Left ventricle myocardium inferior (tissue), 1 donor: ENCODE data around the gene RACGAP1. TPM values are rescaled to one million over a fixed set of nuclear protein-coding genes. Genes with fewer than 3 reads are reported as not detected.

Experiments used
- DNase-seq: peaks from one replicate; pipeline ENCODE4 v3.0.0-alpha.2; 2020
- H3K27ac ChIP-seq: fragments of 200-600 bp; replicated peaks from 2 replicates; pipeline ENCODE4 v1.8.0; 2021
- H3K27me3 ChIP-seq: fragments of 200-600 bp; 2 replicates; pipeline ENCODE4 v1.8.0; 2021; ENCODE audit warnings: low read depth
- H3K36me3 ChIP-seq: fragments of 200-600 bp; 2 replicates; pipeline ENCODE4 v1.8.0; 2021
- H3K4me1 ChIP-seq: fragments of 200-600 bp; 2 replicates; pipeline ENCODE4 v1.8.0; 2021
- H3K4me3 ChIP-seq: fragments of 200-600 bp; 2 replicates; pipeline ENCODE4 v1.8.0; 2021; ENCODE audit warnings: mild to moderate bottlenecking, moderate library complexity
- H3K9me3 ChIP-seq: fragments of 200-600 bp; replicated peaks from 2 replicates; pipeline ENCODE4 v1.8.0; 2021
- CTCF ChIP-seq: fragments of 200-600 bp; IDR thresholded peaks from 2 replicates; pipeline ENCODE4 v1.8.0; 2021; ENCODE audit warnings: antibody characterized with exemption, mild to moderate bottlenecking, borderline replicate concordance
- intact Hi-C: fragments of 100-400 bp; cut with micrococcal nuclease; formaldehyde crosslinking; loops from one replicate; pipeline ENCODE4 v1.11.0; 2022
- total RNA-seq: library from RNA; stranded (reverse); fragmentation: NEBNext Ultra II Directional; extraction: Animal tissue kit (Norgen Biotek cat#: 25700); gene quantifications from one replicate; pipeline ENCODE4 v1.2.1, GENCODE V29; 2021
- donor health status: DM: no; HTN: yes; CAD: no; lungs with severe emphysema.

RACGAP1 gene
- total RNA-seq, 1 donor from 2014 or later = 5.4 TPM

GRCh38 chr12:49954863-49955830 is 70.1 kb downstream of the RACGAP1 start:
- no peaks in the 10 kb centered on the region for H3K9me3 ChIP-seq
- peaks cover 77% of the 10 kb centered on the region for H3K27me3 ChIP-seq
- DNase-seq = no peak
- intact Hi-C loops = no loop called here
- no peak overlapping the region for H3K4me3 ChIP-seq
- H3K27ac ChIP-seq = no peak overlapping the region
- TF ChIP-seq CTCF = no peak
- no peaks in the 10 kb centered on the region for H3K36me3 ChIP-seq
- peaks cover 8% of the 10 kb centered on the region for H3K4me1 ChIP-seq

- Histone ChIP-seq H3K36me3 (no peaks in the 10 kb centered on the region), H3K9me3 (no peaks in the 10 kb centered on the region), H3K4me3 (no peak overlapping the region), H3K27ac (no peak overlapping the region), H3K4me1 (no peaks in the 10 kb centered on the region), H3K27me3 (peaks cover 72% of the 10 kb centered on the region)
- intact Hi-C loops = no loop called here
- TF ChIP-seq CTCF = no peak
- no peak for DNase-seq
Observed at GRCh38 chr12:49953961-49954846, 71.1 kb downstream of the RACGAP1 start.

GRCh38 chr12:49953151-49953550 is 72.1 kb downstream of the RACGAP1 start:
- intact Hi-C loops = no loop called here
- H3K36me3 ChIP-seq = no peaks in the 10 kb centered on the region
- H3K4me1 ChIP-seq = no peaks in the 10 kb centered on the region
- no peak for DNase-seq
- H3K27ac ChIP-seq = no peak overlapping the region
- no peak overlapping the region for H3K4me3 ChIP-seq
- no peak for TF ChIP-seq CTCF
- H3K27me3 ChIP-seq = peaks cover 63% of the 10 kb centered on the region
- no peaks in the 10 kb centered on the region for H3K9me3 ChIP-seq

GRCh38 chr12:49952391-49953055 is 72.8 kb downstream of the RACGAP1 start:
- DNase-seq = no peak
- no peaks in the 10 kb centered on the region for H3K9me3 ChIP-seq
- no peaks in the 10 kb centered on the region for H3K4me1 ChIP-seq
- no peak overlapping the region for H3K4me3 ChIP-seq
- peaks cover 59% of the 10 kb centered on the region for H3K27me3 ChIP-seq
- intact Hi-C loops = no loop called here
- no peak for TF ChIP-seq CTCF
- no peaks in the 10 kb centered on the region for H3K36me3 ChIP-seq
- no peak overlapping the region for H3K27ac ChIP-seq
